ENCODE data around the gene GAS6.

Gene GAS6

GRCh38 chr13:113901231-113901630 lies 37.4 kb upstream of the GAS6 start:
- no peak for TF ChIP-seq CTCF (IDR thresholded peaks at IDR 0.05; ENCODE audit: control extremely low read depth, extremely low read depth, low read depth, missing control alignments)
- CTCF ChIA-PET: no interaction called here
- POLR2A ChIA-PET: no interaction called here
- DNase-seq (ENCODE audit: extremely low spot score): no peak

- no peak for TF ChIP-seq CTCF (IDR thresholded peaks at IDR 0.05; ENCODE audit: control extremely low read depth, extremely low read depth, low read depth, missing control alignments)
- ChIA-PET POLR2A (no interaction called here), CTCF (no interaction called here)
- no peak for DNase-seq (ENCODE audit: extremely low spot score)
Measured at GRCh38 chr13:113900646-113901045, 36.8 kb upstream of the GAS6 start.

GRCh38 chr13:113898391-113898790 lies 34.5 kb upstream of the GAS6 start:
- ChIA-PET CTCF (no interaction called here), POLR2A (no interaction called here)
- TF ChIP-seq CTCF (IDR thresholded peaks at IDR 0.05; ENCODE audit: control extremely low read depth, extremely low read depth, low read depth, missing control alignments): no peak
- no peak for DNase-seq (ENCODE audit: extremely low spot score)

GRCh38 chr13:113897966-113898365 lies 34.1 kb upstream of the GAS6 start:
- no peak for TF ChIP-seq CTCF (IDR thresholded peaks at IDR 0.05; ENCODE audit: control extremely low read depth, extremely low read depth, low read depth, missing control alignments)
- POLR2A ChIA-PET: no interaction called here
- CTCF ChIA-PET: interaction anchor here (1.9 kb wide), 1 partner anchor 10 kb away, joined by 4 read pairs; no protein-coding TSS in a partner anchor

GRCh38 chr13:113897161-113897560 lies 33.3 kb upstream of the GAS6 start:
- no peak for TF ChIP-seq CTCF (IDR thresholded peaks at IDR 0.05; ENCODE audit: control extremely low read depth, extremely low read depth, low read depth, missing control alignments)
- no peak for DNase-seq (ENCODE audit: extremely low spot score)
- ChIA-PET CTCF (interaction anchor here (1.9 kb wide), 1 partner anchor 10 kb away, joined by 4 read pairs; no protein-coding TSS in a partner anchor), POLR2A (no interaction called here)

More at GRCh38 chr13:113897966-113898365, 34.1 kb upstream of the GAS6 start:
- no peak for DNase-seq (ENCODE audit: extremely low spot score)

- no peak for TF ChIP-seq CTCF (IDR thresholded peaks at IDR 0.05; ENCODE audit: control extremely low read depth, extremely low read depth, low read depth, missing control alignments)
- POLR2A ChIA-PET: no interaction called here
- no peak for DNase-seq (ENCODE audit: extremely low spot score)
- CTCF ChIA-PET: no interaction called here
Measured at GRCh38 chr13:113895436-113895835, 31.6 kb upstream of the GAS6 start.
